ENCODE measurements around the gene RELT. TPM values are rescaled to one million over a fixed set of nuclear protein-coding genes. Genes with fewer than 3 reads are reported as not detected.

RELT gene
- polyA plus RNA-seq, 1 experiment: 1.1 TPM

DNA sequence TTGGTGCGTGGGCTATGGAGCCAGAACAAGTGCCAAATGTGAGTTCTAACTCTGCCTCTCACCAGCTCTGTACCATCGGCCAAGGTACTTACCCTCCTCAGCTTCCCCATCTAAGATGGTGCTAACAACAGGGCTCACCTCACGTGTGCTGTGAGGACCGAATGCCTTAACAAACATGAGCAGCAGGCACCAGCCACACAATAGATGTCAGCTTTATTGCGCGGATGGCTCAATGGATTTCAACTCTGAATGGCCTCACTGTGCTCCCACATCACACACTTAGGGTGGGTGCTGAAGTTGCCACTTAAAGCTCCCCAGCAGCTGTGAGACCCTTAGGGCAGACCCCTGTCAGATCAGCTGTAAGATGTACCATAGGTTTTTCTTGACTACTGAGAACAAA lies 24.1 kb downstream of the RELT start:
- no peak overlapping the region for H3K4me3 ChIP-seq (ENCODE audit: low read depth, low read length)
- ChIA-PET CTCF (interaction anchor here (1.2 to 1.3 kb wide), 4 partner anchors 48 to 261 kb away, joined by 3 to 5 read pairs (median 4); no protein-coding TSS in a partner anchor), POLR2A (no interaction called here)
- H3K27me3 ChIP-seq (ENCODE audit: control insufficient read depth, insufficient read depth, low read length): no peaks in the 10 kb centered on the region
- TF ChIP-seq, protein P1, sequence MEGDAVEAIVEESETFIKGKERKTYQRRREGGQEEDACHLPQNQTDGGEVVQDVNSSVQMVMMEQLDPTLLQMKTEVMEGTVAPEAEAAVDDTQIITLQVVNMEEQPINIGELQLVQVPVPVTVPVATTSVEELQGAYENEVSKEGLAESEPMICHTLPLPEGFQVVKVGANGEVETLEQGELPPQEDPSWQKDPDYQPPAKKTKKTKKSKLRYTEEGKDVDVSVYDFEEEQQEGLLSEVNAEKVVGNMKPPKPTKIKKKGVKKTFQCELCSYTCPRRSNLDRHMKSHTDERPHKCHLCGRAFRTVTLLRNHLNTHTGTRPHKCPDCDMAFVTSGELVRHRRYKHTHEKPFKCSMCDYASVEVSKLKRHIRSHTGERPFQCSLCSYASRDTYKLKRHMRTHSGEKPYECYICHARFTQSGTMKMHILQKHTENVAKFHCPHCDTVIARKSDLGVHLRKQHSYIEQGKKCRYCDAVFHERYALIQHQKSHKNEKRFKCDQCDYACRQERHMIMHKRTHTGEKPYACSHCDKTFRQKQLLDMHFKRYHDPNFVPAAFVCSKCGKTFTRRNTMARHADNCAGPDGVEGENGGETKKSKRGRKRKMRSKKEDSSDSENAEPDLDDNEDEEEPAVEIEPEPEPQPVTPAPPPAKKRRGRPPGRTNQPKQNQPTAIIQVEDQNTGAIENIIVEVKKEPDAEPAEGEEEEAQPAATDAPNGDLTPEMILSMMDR (IDR thresholded peaks at IDR 0.05; ENCODE audit: low read depth, low read length): no peak
- DNase-seq (ENCODE audit: low read depth, low spot score): no peak
- H3K27ac ChIP-seq (ENCODE audit: low read depth, low read length): no peak overlapping the region
- H3K9me3 ChIP-seq (ENCODE audit: control insufficient read depth, insufficient read depth, low read length): no peaks in the 10 kb centered on the region

DNA sequence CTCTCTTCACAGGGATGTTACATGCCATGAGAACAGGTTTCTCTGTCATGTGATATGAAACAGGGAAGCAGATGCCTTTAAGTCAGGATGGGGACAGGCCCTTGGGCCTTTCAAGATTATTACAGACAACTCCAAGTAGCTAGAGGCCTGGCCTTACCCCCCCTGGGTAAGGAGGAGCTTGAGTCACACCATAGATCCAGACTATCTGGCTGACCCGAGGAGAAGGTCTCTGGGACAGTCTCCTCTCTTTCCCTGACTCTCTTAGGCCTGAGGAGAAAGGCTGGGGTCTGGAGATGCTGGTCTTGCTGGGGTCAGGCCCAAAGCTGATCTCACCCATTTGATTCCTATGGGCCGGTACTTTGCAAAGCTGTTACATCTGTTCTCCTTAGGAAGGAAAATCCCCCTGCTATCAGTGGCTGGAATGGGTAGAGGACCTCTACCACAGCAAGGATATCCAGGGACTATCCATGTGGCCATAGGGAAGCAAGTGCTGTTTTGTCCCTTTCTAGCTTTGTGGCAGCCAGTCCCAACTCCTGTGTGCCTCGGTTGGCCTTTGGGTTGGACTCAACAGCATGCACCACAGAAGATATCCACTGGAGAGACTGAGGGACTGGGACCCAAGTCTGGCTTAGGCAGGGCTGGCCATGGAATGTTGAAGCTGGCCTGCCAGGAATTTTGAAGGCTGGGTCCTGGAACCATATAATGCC lies 25.2 kb downstream of the RELT start:
- H3K27me3 ChIP-seq (ENCODE audit: control insufficient read depth, insufficient read depth, low read length): no peaks in the 10 kb centered on the region
- no peaks in the 10 kb centered on the region for H3K9me3 ChIP-seq (ENCODE audit: control insufficient read depth, insufficient read depth, low read length)
- H3K4me3 ChIP-seq (ENCODE audit: low read depth, low read length): no peak overlapping the region
- TF ChIP-seq, protein P1 (IDR thresholded peaks at IDR 0.05; ENCODE audit: low read depth, low read length): no peak
- CTCF ChIA-PET: interaction anchor here (3.8 kb wide), 1 partner anchor 260 kb away, joined by 66 read pairs; no protein-coding TSS in a partner anchor
- DNase-seq (ENCODE audit: low read depth, low spot score): no peak
- POLR2A ChIA-PET: interaction anchor here (0.6 kb wide), 1 partner anchor 258 kb away, joined by 5 read pairs; no protein-coding TSS in a partner anchor
- H3K27ac ChIP-seq (ENCODE audit: low read depth, low read length): no peak overlapping the region

DNA sequence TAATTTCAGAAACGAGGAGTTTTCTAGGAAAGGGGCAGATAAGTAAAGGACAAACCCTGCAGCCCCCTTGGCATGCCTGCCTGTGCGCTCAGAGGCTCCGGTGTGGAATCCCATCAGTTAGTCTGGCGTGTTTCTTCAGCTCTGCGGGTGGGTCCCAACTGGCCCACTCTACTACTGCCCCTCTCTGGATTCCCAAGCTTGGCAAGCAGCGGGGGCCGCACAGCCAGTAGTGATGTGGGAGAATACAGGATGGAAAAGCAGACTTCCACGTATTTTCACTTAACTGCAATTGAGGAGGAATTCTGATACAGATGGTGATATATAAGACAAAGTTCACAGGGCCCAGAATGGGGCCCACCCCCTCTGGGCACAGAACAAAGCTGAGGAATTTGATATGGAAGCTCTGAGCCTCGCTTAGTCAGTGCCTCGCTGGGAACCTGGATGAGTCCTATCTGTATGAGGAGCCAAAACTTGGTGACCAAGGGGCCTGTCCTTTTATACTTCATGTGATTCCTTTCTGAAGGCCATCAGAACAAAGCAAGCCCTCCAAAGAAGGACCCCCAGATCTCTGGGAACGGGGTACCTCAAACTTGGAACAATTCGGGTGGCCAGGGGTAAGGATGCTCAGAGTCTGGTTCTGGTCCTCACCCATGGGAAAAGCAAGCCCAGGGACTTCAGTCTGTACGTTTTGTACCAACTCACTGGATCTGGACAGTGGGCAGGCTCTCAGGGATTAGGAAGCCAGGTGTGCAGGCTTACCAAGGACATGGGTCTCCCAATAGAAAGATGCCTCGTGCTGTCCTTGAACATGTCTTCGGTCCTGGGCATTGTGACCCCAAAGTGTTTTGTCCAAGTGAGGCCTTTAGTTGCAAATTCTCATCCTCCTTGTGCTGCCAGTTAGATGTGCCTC lies 26.0 kb downstream of the RELT start:
- CTCF ChIA-PET: interaction anchor here (0.8 to 3.8 kb wide), 6 partner anchors 9 to 259 kb away, joined by 3 to 66 read pairs (median 6); partner anchors contain the start of gene FAM168A
- TF ChIP-seq, protein P1 (IDR thresholded peaks at IDR 0.05; ENCODE audit: low read depth, low read length): no peak
- POLR2A ChIA-PET: no interaction called here
- H3K27ac ChIP-seq (ENCODE audit: low read depth, low read length): no peak overlapping the region
- no peaks in the 10 kb centered on the region for H3K9me3 ChIP-seq (ENCODE audit: control insufficient read depth, insufficient read depth, low read length)
- no peaks in the 10 kb centered on the region for H3K27me3 ChIP-seq (ENCODE audit: control insufficient read depth, insufficient read depth, low read length)
- DNase-seq (ENCODE audit: low read depth, low spot score): no peak
- no peak overlapping the region for H3K4me3 ChIP-seq (ENCODE audit: low read depth, low read length)

DNA sequence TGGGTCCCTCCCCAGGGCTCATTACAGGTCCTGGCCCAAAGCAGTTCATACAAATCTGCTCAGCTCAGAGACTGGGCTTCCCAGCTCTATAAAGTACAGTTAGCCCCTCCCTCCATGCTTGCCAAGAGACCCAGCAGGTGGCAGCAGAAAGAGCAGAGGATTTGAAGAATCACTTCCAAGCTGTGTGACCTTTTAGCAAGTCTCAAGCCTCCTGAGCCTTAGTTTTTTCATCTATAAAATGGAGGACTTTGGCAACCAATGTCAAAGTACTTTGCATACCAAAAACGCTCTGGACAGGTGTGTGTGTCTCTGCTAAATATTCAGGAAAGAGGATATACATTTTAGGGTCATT lies 26.6 kb downstream of the RELT start:
- CTCF ChIA-PET: interaction anchor here (0.8 to 3.8 kb wide), 6 partner anchors 9 to 258 kb away, joined by 3 to 66 read pairs (median 6); partner anchors contain the start of gene FAM168A
- TF ChIP-seq, protein P1 (IDR thresholded peaks at IDR 0.05; ENCODE audit: low read depth, low read length): peak; percentile 51
- POLR2A ChIA-PET: no interaction called here
- Histone ChIP-seq H3K27me3 (ENCODE audit: control insufficient read depth, insufficient read depth, low read length) (no peaks in the 10 kb centered on the region), H3K27ac (ENCODE audit: low read depth, low read length) (no peak overlapping the region), H3K9me3 (ENCODE audit: control insufficient read depth, insufficient read depth, low read length) (no peaks in the 10 kb centered on the region), H3K4me3 (ENCODE audit: low read depth, low read length) (no peak overlapping the region)
- DNase-seq (ENCODE audit: low read depth, low spot score): no peak
